A549 (cell line): Measurements from ENCODE around the gene CACNB1. TPM values are rescaled to one million over a fixed set of nuclear protein-coding genes. Genes with fewer than 3 reads are reported as not detected.

Experiments used
- ATAC-seq, 2 experiments: fragments of 200-7000 bp in 1 of 2; fragments of >200 bp in 1 of 2; cut with Nextera tagmentation in 1 of 2; cut with Tn5 transposase in 1 of 2; 3 replicates each; pipeline versions ENCODE4 v1.8.0 to v1.9.1; 2018 to 2020; ENCODE audit warnings: mild to moderate bottlenecking in 1 of 2, moderate library complexity in 1 of 2
- CTCF ChIA-PET: fragments of 300-600 bp; sonication (Branson Sonifier 250); formaldehyde crosslinking; extraction: SDS; loops from one replicate; lab custom pipeline; 2021; ENCODE audit warnings: antibody characterized with exemption, inconsistent platforms; lab: Yijun Ruan, JAX
- POLR2A ChIA-PET: fragments of 350-600 bp; formaldehyde crosslinking; extraction: SDS; loops from one replicate; lab custom pipeline; 2021; ENCODE audit warnings: antibody characterized with exemption, inconsistent platforms; lab: Yijun Ruan, JAX
- DNase-seq, 2 experiments: peaks; one replicate each; pipeline versions ENCODE4 v3.0.0 to v3.0.0-alpha.2; 2011 to 2016; ENCODE audit warnings: low read depth in 1 of 2, low spot score in 1 of 2
- FAIRE-seq: peaks from 2 replicates; lab custom pipeline; 2011; peaks lifted over from hg19 to GRCh38; lab: Jason Lieb, UNC
- H3K27ac ChIP-seq, 2 experiments: fragments of >200 bp; sonication (Bioruptor Twin); formaldehyde crosslinking; 3 replicates each; pipeline ENCODE4 v1.5.1; 2016 to 2017
- H3K4me1 ChIP-seq: fragments of >200 bp; sonication (Bioruptor Twin); formaldehyde crosslinking; 3 replicates; pipeline ENCODE4 v1.6.1; 2016
- H3K4me2 ChIP-seq: fragments of >200 bp; sonication (Bioruptor Twin); formaldehyde crosslinking; 3 replicates; pipeline ENCODE4 v1.6.1; 2016
- H3K4me3 ChIP-seq: fragments of >200 bp; sonication (Bioruptor Twin); formaldehyde crosslinking; 3 replicates; pipeline ENCODE4 v1.5.1; 2016
- H3K9me3 ChIP-seq: fragments of >200 bp; sonication (Bioruptor Twin); formaldehyde crosslinking; 3 replicates; pipeline ENCODE4 v1.6.1; 2016
- ATOH8 ChIP-seq: fragments of 250-450 bp; sonication (Bioruptor Pico); IDR thresholded peaks from 2 replicates; pipeline ENCODE4 v1.5.0; 2020; ENCODE audit warnings: low read depth, mild to moderate bottlenecking, moderate library complexity
- CBX8 ChIP-seq: fragments of 200-600 bp; sonication (generic); IDR thresholded peaks from 2 replicates; pipeline ENCODE4 v1.6.1; 2016
- CHD2 ChIP-seq: fragments of 150-350 bp; IDR thresholded peaks from 2 replicates; pipeline ENCODE4 v1.6.1; 2014; ENCODE audit warnings: low read length; ENCODE audit not compliant: partially characterized antibody
- EHMT2 ChIP-seq: fragments of 200-600 bp; sonication (generic); IDR thresholded peaks from 2 replicates; pipeline ENCODE4 v1.6.1; 2016; ENCODE audit warnings: antibody characterized with exemption, low read depth, mild to moderate bottlenecking, moderate library complexity
- FOSB ChIP-seq: fragments of 250-450 bp; sonication (Bioruptor Pico); IDR thresholded peaks from 2 replicates; pipeline ENCODE4 v1.5.0; 2020; ENCODE audit warnings: mild to moderate bottlenecking, moderate library complexity
- HDAC2 ChIP-seq: fragments of 200-600 bp; sonication (generic); IDR thresholded peaks from 2 replicates; pipeline ENCODE4 v1.6.1; 2016
- HMGXB4 ChIP-seq: fragments of 250-450 bp; sonication (Bioruptor Pico); IDR thresholded peaks from 2 replicates; pipeline ENCODE4 v1.5.0; 2021; ENCODE audit warnings: mild to moderate bottlenecking, moderate library complexity, borderline replicate concordance
- JUN ChIP-seq, 2 experiments: fragments of >200 bp; sonication (Bioruptor Twin); formaldehyde crosslinking; IDR thresholded peaks; 2 replicates in 1 of 2; 3 replicates in 1 of 2; pipeline ENCODE4 v1.6.1; 2016 to 2017
- KDM1A ChIP-seq: fragments of 200-600 bp; sonication (generic); IDR thresholded peaks from 2 replicates; pipeline ENCODE4 v1.6.1; 2016; ENCODE audit warnings: low read depth, mild to moderate bottlenecking
- KDM5A ChIP-seq: fragments of 200-600 bp; sonication (generic); IDR thresholded peaks from 2 replicates; pipeline ENCODE4 v1.6.1; 2016; ENCODE audit warnings: antibody characterized with exemption, mild to moderate bottlenecking
- NPAS2 ChIP-seq: fragments of 250-450 bp; sonication (Bioruptor Pico); IDR thresholded peaks from 2 replicates; pipeline ENCODE4 v1.8.0; 2022; ENCODE audit warnings: mild to moderate bottlenecking, moderate library complexity, borderline replicate concordance
- NR3C1 ChIP-seq: fragments of >200 bp; sonication (Bioruptor Twin); formaldehyde crosslinking; IDR thresholded peaks from 3 replicates; pipeline ENCODE4 v1.6.1; 2017
- PHF8 ChIP-seq: fragments of 200-600 bp; sonication (generic); IDR thresholded peaks from 2 replicates; pipeline ENCODE4 v1.6.1; 2016; ENCODE audit warnings: low read depth, mild to moderate bottlenecking, antibody characterized with exemption, moderate library complexity, borderline replicate concordance
- POLR2AphosphoS2 ChIP-seq: conservative IDR thresholded peaks from 2 replicates; pipeline ENCODE4 v1.6.1; 2012; ENCODE audit warnings: low read length, improper control_type of control experiment, inconsistent platforms
- RCOR1 ChIP-seq: fragments of 150-350 bp; IDR thresholded peaks from 2 replicates; pipeline ENCODE4 v1.6.1; 2014; ENCODE audit warnings: antibody characterized with exemption, low read length, low read depth
- REST ChIP-seq: fragments of 200-600 bp; sonication (generic); IDR thresholded peaks from 2 replicates; pipeline ENCODE4 v1.6.1; 2016; ENCODE audit warnings: antibody characterized with exemption, mild to moderate bottlenecking, moderate library complexity
- RFX5 ChIP-seq: fragments of 450-650 bp; IDR thresholded peaks from 2 replicates; pipeline ENCODE4 v1.7.1; 2014; ENCODE audit warnings: antibody characterized with exemption, mild to moderate bottlenecking, moderate library complexity
- SREBF2 ChIP-seq: fragments of 450-650 bp; IDR thresholded peaks from 2 replicates; pipeline ENCODE4 v1.6.1; 2014; ENCODE audit warnings: mild to moderate bottlenecking, moderate library complexity
- USF2 ChIP-seq: fragments of 450-650 bp; IDR thresholded peaks from 2 replicates; pipeline ENCODE4 v1.6.1; 2014; ENCODE audit warnings: antibody characterized with exemption
- ZC3H11A ChIP-seq: fragments of 450-650 bp; IDR thresholded peaks from 2 replicates; pipeline ENCODE4 v1.6.1; 2014; ENCODE audit warnings: antibody characterized with exemption, mild to moderate bottlenecking
- ZSCAN20 ChIP-seq: fragments of 250-450 bp; sonication (Bioruptor Pico); IDR thresholded peaks from 2 replicates; pipeline ENCODE4 v1.8.0; 2022; ENCODE audit warnings: mild to moderate bottlenecking, moderate library complexity
- whole genome bisulfite sequencing: methylation state at CpG from one replicate; pipeline ENCODE4 v1.1.6; 2017; ENCODE audit errors: missing lambda C conversion rate; 5-methylcytosine and 5-hydroxymethylcytosine counted together
- polyA plus RNA-seq, 4 experiments: library from polyadenylated mRNA; depleted of rRNA in 3 of 4; stranded (reverse); fragments of >200 nt; fragmentation: RNase III in 1 of 4; extraction: RNeasy Plus Mini Kit Qiagen cat#74134 plus additional on column Dnase treatment in 1 of 4; gene quantifications; 2 replicates in 3 of 4; 3 replicates in 1 of 4; pipeline ENCODE4 v1.2.3, GENCODE V29; 2011 to 2017
- TF ChIP-seq, protein P1 (sequence below): IDR thresholded peaks from 2 replicates; pipeline ENCODE4 v1.6.1; 2012

The CACNB1 gene
- polyA plus RNA-seq, 2 of the 4 experiments (the other 2 are of a cell fraction): 3.6 to 3.9 TPM

DNA sequence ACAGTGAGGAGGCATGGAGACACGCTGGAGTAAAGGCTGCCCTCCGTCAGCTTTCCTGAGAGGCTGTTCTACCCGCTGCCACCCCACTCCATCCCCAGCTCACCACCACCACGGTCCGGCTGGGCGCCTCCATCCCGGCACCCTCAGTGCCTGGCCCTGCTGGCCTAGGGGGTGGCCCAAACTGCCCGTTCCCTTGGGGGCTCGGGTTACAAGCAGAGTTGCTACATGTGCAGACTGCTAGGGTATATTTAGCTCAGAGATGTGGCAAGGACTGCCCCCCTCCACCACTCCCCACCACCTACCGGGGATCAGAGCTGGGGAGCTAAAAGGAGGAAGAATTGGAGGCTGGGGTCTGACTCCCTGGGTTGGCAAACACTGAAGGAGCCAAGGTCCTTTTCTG is 4.1 kb downstream of the CACNB1 start:
- no peak for TF ChIP-seq RFX5
- no peak for TF ChIP-seq PHF8
- TF ChIP-seq CBX8: no peak
- CTCF ChIA-PET: interaction anchor here (0.5 to 31.5 kb wide), 8 partner anchors 10 to 210 kb away, joined by 3 to 1140 read pairs (median 10); no protein-coding TSS in a partner anchor

DNA sequence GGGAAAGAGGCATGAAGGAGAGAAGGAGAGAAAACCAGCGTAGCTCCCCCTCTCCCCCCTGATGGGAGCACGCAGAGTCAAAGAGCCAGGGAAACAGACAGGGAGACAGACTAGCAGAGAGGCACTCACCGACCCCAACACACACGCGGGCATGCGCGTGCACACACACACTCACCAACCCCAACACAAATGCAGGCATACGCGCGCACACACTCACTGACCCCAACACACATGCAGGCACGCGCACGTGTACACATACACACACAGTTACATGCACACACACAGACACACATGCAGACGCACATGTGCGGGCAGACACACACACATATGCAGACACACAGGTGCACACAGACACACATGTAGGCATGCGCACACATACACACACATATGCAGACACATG is 4.6 kb downstream of the CACNB1 start:
- ATAC-seq: no peak
- POLR2A ChIA-PET: no interaction called here
- DNase-seq: no peak
- WGBS: 95% methylated on average over 16 of the region's 16 CpGs
- no peaks in the 10 kb centered on the region for H3K9me3 ChIP-seq
- peaks cover 26% of the 10 kb centered on the region for H3K4me1 ChIP-seq
- no peak for TF ChIP-seq SREBF2
- TF ChIP-seq NPAS2 (CRISPR knock-in tag): no peak
- no peak for TF ChIP-seq REST
- TF ChIP-seq HMGXB4 (CRISPR knock-in tag): no peak
- no peak for TF ChIP-seq ZC3H11A
- TF ChIP-seq ZSCAN20 (CRISPR knock-in tag): no peak
- TF ChIP-seq CHD2: no peak
- TF ChIP-seq NR3C1: no peak
- TF ChIP-seq ATOH8 (CRISPR knock-in tag): no peak
- TF ChIP-seq, protein P1, sequence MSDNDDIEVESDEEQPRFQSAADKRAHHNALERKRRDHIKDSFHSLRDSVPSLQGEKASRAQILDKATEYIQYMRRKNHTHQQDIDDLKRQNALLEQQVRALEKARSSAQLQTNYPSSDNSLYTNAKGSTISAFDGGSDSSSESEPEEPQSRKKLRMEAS: no peak
- TF ChIP-seq HDAC2: no peak
- no peak for TF ChIP-seq RCOR1
- no peak for TF ChIP-seq KDM1A
- no peak for TF ChIP-seq KDM5A
- no peak for TF ChIP-seq USF2
- TF ChIP-seq FOSB (CRISPR knock-in tag): no peak
- no peak for TF ChIP-seq EHMT2
- TF ChIP-seq POLR2AphosphoS2: no peak
- no peak for TF ChIP-seq JUN (IDR thresholded peaks at IDR 0.05)
- CTCF ChIA-PET: interaction anchor here (0.5 to 31.5 kb wide), 9 partner anchors 10 to 210 kb away, joined by 3 to 1140 read pairs (median 8); no protein-coding TSS in a partner anchor
- no peak overlapping the region for H3K4me2 ChIP-seq
- H3K27ac ChIP-seq: no peak overlapping the region
- no peak for FAIRE-seq
- H3K4me3 ChIP-seq: no peak overlapping the region

More for the DNA sequence above, 4.1 kb downstream of the CACNB1 start:
- Histone ChIP-seq H3K4me2 (no peak overlapping the region), H3K9me3 (no peaks in the 10 kb centered on the region), H3K4me1 (peaks cover 31% of the 10 kb centered on the region), H3K4me3 (no peak overlapping the region), H3K27ac (no peak overlapping the region)
- DNase-seq: no peak
- no peak for ATAC-seq
- POLR2A ChIA-PET: no interaction called here
- whole genome bisulfite sequencing: 90% methylated on average over 10 of the region's 10 CpGs
- no peak for FAIRE-seq
